ENCODE results near the gene FAM83F.
"Not testable (repeated sequence)": the region's sequence is repeated elsewhere in the genome, so short reads cannot be mapped to it uniquely, and the experiment has no call there.

GRCh38 chr22:39951603-39952293 lies 43.0 kb upstream of the FAM83F start:
- TF ChIP-seq CTCF, POLR2A, EP300 (IDR thresholded peaks at IDR 0.05): not testable (repeated sequence)

Measured in sigmoid colon (tissue), 4 donors.